ENCODE results near the gene USE1. TPM values are rescaled to one million over a fixed set of nuclear protein-coding genes. Genes with fewer than 3 reads are reported as not detected.
"Not testable (repeated sequence)": the region's sequence is repeated elsewhere in the genome, so short reads cannot be mapped to it uniquely, and the experiment has no call there.

USE1 gene
- total RNA-seq, 4 donors from 2014 or later: 17.3 to 25.2 (median 21.6) TPM

DNA sequence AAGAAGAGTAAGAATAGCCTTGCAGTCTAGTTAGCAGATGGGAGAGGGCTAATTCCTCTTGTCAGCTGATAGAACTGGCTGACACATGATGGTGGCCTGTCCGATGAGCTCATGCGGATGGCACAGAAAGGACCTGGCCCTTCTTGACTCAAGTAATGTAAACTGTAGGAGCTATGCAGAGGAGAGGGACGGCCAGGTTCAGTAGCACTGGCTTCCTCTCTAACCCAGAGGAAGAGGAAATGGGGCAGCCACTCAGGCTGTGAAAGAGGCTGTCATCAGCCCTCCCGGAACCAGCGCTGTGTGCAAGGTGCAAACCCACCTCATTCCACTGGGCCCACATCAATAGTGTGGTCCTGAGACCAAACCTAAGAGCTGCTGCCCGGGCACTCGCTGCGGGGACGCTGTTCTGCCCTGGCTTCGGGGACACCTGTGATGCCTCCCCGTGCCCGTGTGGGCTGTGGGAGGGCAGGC, 30.8 kb upstream of the USE1 start:
- WGBS: 81% methylated on average over 5 of the region's 12 CpGs
- no peaks in the 10 kb centered on the region for H3K4me1 ChIP-seq
- TF ChIP-seq, protein P1, sequence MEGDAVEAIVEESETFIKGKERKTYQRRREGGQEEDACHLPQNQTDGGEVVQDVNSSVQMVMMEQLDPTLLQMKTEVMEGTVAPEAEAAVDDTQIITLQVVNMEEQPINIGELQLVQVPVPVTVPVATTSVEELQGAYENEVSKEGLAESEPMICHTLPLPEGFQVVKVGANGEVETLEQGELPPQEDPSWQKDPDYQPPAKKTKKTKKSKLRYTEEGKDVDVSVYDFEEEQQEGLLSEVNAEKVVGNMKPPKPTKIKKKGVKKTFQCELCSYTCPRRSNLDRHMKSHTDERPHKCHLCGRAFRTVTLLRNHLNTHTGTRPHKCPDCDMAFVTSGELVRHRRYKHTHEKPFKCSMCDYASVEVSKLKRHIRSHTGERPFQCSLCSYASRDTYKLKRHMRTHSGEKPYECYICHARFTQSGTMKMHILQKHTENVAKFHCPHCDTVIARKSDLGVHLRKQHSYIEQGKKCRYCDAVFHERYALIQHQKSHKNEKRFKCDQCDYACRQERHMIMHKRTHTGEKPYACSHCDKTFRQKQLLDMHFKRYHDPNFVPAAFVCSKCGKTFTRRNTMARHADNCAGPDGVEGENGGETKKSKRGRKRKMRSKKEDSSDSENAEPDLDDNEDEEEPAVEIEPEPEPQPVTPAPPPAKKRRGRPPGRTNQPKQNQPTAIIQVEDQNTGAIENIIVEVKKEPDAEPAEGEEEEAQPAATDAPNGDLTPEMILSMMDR (IDR thresholded peaks at IDR 0.05): no peak
- TF ChIP-seq POLR2A (IDR thresholded peaks at IDR 0.05) (no peak), EP300 (IDR thresholded peaks at IDR 0.05) (no peak), POLR2AphosphoS5 (IDR thresholded peaks at IDR 0.05) (no peak)
- H3K4me3 ChIP-seq: no peak overlapping the region
- H3K27ac ChIP-seq: no peak overlapping the region
- H3K27me3 ChIP-seq: no peaks in the 10 kb centered on the region
- peaks cover 79% of the 10 kb centered on the region for H3K36me3 ChIP-seq
- no peaks in the 10 kb centered on the region for H3K9me3 ChIP-seq
- no peak for DNase-seq (ENCODE audit: low spot score in 2 of 2)

DNA sequence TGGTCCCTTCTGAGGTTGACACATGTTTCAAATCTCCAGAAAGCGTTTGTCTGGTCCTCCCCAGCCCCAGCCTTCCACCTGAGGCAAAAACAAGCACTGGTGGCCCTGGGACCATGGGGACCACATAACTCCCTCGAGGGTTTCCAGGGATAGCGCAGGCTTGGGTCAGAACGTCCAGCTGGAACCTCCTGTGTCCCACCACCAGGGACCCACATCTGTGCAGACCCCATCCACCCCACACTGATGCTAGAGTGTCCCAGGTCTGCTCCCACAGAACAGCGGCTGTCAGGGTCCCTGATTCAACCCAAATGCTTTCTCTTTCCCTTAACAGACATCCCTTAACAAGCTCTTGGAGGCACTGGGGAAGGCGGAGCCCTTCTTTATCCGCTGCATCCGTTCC, 29.6 kb upstream of the USE1 start:
- no peaks in the 10 kb centered on the region for H3K9me3 ChIP-seq
- WGBS: 88% methylated on average over 8 of the region's 8 CpGs
- DNase-seq (ENCODE audit: low spot score in 2 of 2): no peak
- H3K27ac ChIP-seq: no peak overlapping the region
- TF ChIP-seq POLR2AphosphoS5 (IDR thresholded peaks at IDR 0.05) (no peak), EP300 (IDR thresholded peaks at IDR 0.05) (no peak), POLR2A (IDR thresholded peaks at IDR 0.05) (no peak)
- TF ChIP-seq, protein P1 (IDR thresholded peaks at IDR 0.05): no peak
- no peak overlapping the region for H3K4me3 ChIP-seq
- H3K27me3 ChIP-seq: no peaks in the 10 kb centered on the region
- H3K4me1 ChIP-seq: no peaks in the 10 kb centered on the region
- H3K36me3 ChIP-seq: peaks cover 90% of the 10 kb centered on the region

DNA sequence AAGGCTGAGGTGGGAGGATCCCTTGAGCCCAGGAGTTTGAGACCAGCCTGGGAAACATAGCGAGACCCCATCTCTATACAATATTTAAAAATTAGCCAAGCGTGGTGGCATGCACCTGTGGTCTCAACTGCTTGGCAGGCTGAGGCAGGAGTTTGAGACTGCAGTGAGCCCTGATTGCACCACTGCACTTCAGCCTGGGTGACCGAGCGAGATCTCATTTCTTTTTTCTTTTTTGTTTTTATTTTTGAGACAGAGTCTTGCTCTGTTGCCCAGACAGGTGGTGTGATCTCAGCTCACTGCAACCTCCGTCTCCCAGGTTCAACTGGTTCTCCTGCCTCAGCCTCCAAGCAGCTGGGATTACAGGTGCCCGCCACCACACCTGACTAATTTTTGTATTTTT, 23.4 kb upstream of the USE1 start:
- WGBS: 79% methylated on average over 6 of the region's 6 CpGs
- not testable (repeated sequence) for H3K4me1 ChIP-seq; H3K27me3 ChIP-seq; DNase-seq (ENCODE audit: low spot score in 2 of 2); H3K9me3 ChIP-seq; H3K4me3 ChIP-seq; H3K27ac ChIP-seq
- H3K36me3 ChIP-seq: peaks cover 90% of the 10 kb centered on the region

DNA sequence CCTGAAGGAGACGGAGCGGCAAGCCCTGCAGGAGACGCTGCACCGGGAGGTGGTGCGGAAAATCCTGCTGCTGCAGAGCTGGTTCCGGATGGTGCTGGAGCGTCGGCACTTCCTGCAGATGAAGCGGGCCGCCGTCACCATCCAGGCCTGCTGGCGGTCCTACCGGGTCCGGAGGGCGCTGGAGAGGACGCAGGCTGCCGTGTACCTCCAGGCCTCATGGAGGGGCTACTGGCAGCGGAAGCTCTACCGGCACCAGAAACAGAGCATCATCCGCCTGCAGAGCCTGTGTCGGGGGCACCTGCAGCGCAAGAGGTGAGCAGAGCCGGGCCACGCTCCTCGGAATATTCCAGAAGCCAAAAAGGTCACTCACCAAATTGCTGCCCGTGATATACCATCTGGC, 22.4 kb upstream of the USE1 start:
- no peaks in the 10 kb centered on the region for H3K27me3 ChIP-seq
- H3K4me3 ChIP-seq: no peak overlapping the region
- TF ChIP-seq, protein P1 (IDR thresholded peaks at IDR 0.05): no peak
- TF ChIP-seq POLR2A (IDR thresholded peaks at IDR 0.05): no peak
- TF ChIP-seq POLR2AphosphoS5 (IDR thresholded peaks at IDR 0.05): no peak
- TF ChIP-seq EP300 (IDR thresholded peaks at IDR 0.05): no peak
- H3K27ac ChIP-seq: no peak overlapping the region
- 95% methylated on average over 9 of the region's 26 CpGs for WGBS
- no peaks in the 10 kb centered on the region for H3K4me1 ChIP-seq
- H3K9me3 ChIP-seq: no peaks in the 10 kb centered on the region
- no peak for DNase-seq (ENCODE audit: low spot score in 2 of 2)
- peaks cover 86% of the 10 kb centered on the region for H3K36me3 ChIP-seq

DNA sequence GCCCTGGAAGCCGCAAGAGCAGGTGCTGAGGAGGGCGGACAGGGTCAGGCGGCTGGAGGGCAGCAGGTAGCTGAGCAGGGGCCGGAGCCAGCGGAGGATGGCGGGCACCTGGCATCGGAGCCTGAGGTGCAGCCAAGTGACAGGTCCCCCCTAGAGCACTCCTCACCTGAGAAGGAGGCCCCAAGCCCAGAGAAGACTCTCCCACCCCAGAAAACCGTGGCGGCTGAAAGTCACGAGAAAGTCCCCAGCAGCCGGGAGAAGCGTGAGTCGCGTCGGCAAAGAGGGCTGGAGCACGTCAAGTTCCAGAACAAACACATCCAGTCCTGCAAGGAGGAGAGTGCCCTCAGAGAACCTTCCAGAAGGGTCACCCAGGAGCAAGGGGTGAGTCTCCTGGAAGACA, 20.5 kb upstream of the USE1 start:
- peaks cover 84% of the 10 kb centered on the region for H3K36me3 ChIP-seq
- WGBS: 95% methylated on average over 13 of the region's 16 CpGs

More for the DNA sequence above, 20.5 kb upstream of the USE1 start:
- DNase-seq (ENCODE audit: low spot score in 2 of 2): no peak
- Histone ChIP-seq H3K9me3 (no peaks in the 10 kb centered on the region), H3K4me1 (no peaks in the 10 kb centered on the region), H3K4me3 (no peak overlapping the region), H3K27me3 (no peaks in the 10 kb centered on the region), H3K27ac (no peak overlapping the region)
- TF ChIP-seq POLR2A (IDR thresholded peaks at IDR 0.05) (no peak), POLR2AphosphoS5 (IDR thresholded peaks at IDR 0.05) (no peak), EP300 (IDR thresholded peaks at IDR 0.05) (no peak)
- TF ChIP-seq, protein P1 (IDR thresholded peaks at IDR 0.05): no peak
